ENCODE results near the gene SH3GL2.

GRCh38 chr9:17604556-17604955 lies 25.7 kb downstream of the SH3GL2 start:
- no peak for TF ChIP-seq CTCF (conservative IDR thresholded peaks at IDR 0.05 in 1 of 2, IDR thresholded peaks at IDR 0.05 in 1 of 2; ENCODE audit: extremely low read depth in 1 of 2, insufficient read depth in 1 of 2, low read depth in 1 of 2, low read length in 2 of 2)
- TF ChIP-seq EZH2 (IDR thresholded peaks at IDR 0.05; ENCODE audit: borderline replicate concordance, low read length), result no peak
